GM19463 (cell line): ENCODE results near the gene RNF180.
A peak's percentile ranks its signal among the peaks of the same experiment; 100 is the strongest.

Source experiments
- ATAC-seq: cut with Tn5 transposase; IDR thresholded peaks from one replicate; pipeline ENCODE4 v1.9.1; 2021; ENCODE audit warnings: mild to moderate bottlenecking, moderate library complexity; ENCODE audit not compliant: unreplicated experiment

The RNF180 gene, protein sequence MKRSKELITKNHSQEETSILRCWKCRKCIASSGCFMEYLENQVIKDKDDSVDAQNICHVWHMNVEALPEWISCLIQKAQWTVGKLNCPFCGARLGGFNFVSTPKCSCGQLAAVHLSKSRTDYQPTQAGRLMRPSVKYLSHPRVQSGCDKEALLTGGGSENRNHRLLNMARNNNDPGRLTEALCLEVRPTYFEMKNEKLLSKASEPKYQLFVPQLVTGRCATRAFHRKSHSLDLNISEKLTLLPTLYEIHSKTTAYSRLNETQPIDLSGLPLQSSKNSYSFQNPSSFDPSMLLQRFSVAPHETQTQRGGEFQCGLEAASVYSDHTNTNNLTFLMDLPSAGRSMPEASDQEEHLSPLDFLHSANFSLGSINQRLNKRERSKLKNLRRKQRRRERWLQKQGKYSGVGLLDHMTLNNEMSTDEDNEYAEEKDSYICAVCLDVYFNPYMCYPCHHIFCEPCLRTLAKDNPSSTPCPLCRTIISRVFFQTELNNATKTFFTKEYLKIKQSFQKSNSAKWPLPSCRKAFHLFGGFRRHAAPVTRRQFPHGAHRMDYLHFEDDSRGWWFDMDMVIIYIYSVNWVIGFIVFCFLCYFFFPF

DNA sequence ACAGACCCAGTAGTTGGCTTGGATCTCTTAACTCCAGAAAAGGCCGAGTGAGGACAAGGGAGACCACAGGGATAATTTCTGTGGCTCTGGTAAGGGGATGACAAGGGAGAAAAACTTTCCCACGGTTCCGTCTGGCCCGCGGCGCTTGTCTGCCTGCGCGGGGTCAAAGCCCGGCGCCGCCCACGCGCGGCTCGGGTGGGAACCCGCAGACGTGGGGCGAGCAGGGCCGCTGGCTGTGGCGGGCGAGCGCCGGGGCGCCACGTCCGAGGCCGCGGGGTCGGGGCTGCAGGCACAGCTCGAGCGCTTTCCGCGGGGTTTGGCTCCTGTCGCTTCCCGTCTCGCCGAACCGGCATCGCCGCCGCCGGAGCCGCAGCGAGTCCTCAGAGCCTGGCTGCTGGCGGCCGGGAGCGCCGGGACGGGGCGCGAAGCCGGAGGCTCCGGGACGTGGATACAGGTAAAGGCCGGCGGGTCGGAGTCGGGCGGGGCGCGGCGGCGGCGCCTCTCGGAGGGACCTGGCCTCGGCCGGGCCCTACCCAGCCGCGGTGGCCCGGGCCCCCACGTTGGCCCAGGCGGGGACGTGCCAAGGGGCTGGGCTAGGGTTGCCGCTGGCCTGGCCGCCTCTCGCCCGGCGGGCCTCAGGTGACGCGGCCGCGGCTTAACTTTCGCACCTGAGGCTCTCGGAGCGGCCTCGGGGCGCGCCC lies at the start of gene RNF180:
Gene RNF180, plus strand, starts transcription at position 344 of the 701 bp plus-strand sequence. CDS start 34,965 bp downstream, outside the sequence.
- ATAC-seq: peak; percentile 45

- no peak for ATAC-seq
Measured at GRCh38 chr5:64125521-64125920, 40.1 kb upstream of the RNF180 start.

- ATAC-seq: no peak
Measured at GRCh38 chr5:64126202-64126741, 39.4 kb upstream of the RNF180 start.

- ATAC-seq: no peak
Measured at GRCh38 chr5:64140018-64140417, 25.6 kb upstream of the RNF180 start.

DNA sequence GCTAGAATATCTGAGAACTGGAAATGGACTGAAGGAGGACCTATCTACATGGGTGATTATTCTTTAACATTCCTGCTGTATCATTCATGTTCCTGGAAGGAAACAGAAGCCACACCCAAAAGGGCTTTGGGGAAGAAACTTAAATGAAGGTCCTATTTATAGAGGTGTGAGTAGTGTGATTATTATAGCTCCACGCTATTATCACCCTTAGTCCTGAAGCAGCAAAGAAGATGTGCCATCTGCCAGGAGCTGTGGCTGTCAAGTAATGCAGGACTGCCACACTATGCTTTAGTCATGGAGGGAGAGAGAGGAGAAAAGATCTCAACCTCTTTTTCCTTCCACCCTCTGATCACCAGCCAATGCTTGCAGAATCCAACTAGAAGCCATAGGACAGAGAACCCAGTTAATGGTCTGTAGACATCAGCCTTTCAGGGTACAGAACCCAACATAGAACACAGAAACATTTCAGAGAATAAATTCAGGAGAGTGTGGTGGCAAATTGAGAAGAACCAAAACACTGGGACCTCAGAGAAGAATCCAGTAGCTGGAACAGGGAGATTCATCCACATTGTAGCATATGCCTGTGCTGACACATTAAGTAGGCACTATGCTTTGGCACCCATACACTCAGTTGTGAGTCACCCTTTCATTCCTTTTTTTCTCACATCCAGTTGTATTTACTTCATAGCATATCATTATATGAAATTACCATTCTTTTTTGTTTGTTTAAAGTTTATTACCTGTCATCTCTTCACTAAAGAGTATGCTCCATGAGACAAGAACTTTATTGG lies 21.0 kb upstream of the RNF180 start:
- ATAC-seq: no peak

DNA sequence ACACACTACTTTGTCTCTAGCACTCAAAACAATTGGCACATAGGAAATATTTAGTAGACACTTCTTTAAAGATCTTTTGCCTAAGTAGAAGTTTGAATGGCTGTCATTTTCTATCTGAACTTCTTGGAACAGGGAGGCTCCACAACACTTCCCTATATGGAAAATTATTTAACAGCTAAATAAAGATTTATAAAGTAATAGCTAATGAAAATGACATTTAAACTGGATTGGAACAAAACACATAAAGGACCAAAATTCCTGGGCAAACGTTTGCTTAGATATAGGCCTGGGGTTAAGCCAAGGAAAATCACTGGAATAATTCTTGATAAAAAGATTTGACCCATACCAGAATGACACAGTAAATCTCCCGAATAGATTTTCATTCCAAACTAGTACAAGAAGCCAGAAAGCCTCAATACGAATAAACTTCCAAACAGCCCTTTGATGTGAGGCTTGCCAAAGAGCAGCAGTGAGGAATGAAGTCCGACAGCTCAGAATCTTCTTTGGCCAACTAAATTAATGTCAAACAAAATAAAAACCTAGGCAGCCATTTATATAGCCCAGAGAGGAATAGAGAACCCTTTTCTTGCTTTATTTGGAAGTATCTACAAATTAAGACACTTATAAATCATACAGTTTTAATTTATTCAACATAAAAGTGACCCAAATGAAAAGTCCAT lies 20.3 kb upstream of the RNF180 start:
- ATAC-seq: no peak

- no peak for ATAC-seq
Measured at GRCh38 chr5:64147379-64147778, 18.3 kb upstream of the RNF180 start.

- peak; percentile 61 for ATAC-seq
Measured at GRCh38 chr5:64147849-64148441, 17.7 kb upstream of the RNF180 start.

DNA sequence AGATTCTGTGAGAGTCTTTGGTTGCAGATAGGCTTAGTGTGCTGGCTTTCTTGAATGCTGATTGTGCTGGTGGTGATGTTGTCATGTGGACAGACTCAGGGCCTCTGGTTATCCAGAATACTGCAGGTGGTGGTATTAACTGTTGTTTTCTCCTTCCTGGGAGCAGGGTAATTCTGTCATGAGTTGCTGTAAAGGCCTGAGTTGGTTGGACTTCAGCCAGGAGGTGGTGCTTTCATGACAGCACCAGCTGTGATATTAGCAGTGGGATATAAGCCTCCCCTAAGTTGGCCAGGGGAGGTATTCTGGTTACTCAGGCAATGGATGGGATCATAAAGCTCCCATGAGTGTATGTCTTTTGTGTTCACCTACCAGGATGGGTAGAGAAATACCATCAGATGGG lies 16.4 kb upstream of the RNF180 start:
- no peak for ATAC-seq

DNA sequence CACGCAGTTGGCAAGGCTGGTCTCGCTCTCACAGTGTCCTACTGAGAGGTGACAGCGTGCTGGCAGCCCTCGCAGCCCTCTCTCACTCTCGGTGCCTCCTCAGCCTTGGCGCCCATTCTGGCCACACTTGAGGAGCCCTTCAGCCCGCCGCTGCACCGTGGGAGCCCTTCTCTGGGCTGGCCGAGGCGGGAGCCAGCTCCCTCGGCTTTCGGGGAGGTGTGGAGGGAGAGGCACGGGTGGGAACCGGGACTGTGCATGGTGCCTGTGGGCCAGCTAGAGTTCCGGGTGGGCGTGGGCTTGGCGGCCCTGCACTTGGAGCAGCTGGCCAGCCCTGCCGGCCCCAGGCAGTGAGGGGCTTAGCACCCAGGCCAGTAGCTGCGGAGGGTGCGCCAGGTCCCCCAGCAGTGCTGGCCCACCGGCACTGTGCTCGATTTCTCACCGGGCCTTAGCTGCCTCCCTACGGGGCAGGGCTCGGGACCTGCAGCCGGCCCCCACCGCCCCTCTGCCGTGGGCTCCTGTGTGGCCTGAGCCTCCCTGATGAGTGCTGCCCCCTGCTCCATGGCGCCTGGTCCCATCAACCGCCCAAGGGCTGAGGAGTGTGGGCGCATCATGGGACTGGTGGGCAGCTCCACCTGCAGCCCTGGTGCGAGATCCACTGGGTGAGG lies 15.7 kb upstream of the RNF180 start:
- no peak for ATAC-seq

- no peak for ATAC-seq
Measured at GRCh38 chr5:64156261-64156660, 9.4 kb upstream of the RNF180 start.

- ATAC-seq: no peak
Measured at GRCh38 chr5:64158827-64159226, 6.8 kb upstream of the RNF180 start.

DNA sequence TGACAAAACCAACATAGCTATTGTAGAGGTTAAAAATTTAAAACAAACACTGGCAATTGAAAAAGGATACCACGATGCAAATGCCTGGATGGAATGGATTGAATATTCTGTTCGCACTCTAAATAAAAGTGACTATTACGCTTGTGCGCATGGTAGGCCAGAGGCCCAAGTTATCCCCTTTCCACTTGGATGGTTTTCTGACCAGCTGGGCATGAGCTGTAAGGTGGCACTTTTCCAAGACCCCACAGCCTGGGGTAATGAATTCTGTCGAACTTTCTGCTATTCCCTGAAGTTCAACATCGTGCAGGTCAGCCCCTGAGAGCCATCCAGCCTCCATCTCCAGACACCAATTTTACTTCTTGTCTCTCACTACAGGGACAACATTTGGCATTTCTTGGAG lies 5.4 kb upstream of the RNF180 start:
- no peak for ATAC-seq

GRCh38 chr5:64161420-64161819 lies 4.2 kb upstream of the RNF180 start:
- peak; percentile 46 for ATAC-seq

DNA sequence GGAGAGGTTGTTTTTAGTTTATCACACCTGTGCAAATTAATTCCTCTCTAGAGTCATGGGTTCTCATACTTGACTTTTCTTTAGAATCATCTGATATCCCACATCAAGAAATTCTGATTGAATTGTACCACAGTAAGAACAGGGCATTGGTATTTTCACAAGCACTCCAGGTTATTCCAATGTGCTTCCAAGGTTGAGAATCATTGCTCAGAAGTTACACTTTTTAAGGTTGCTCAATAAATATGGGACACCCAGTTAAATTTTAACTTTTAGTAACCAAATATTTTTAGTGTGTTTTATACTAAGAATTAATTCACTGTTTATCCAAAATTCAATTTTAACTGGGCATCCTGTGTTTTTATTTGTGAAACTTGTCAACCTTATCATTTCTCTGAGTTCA lies 2.5 kb upstream of the RNF180 start:
- no peak for ATAC-seq

- no peak for ATAC-seq
Measured at GRCh38 chr5:64163746-64164145, 1.9 kb upstream of the RNF180 start.

DNA sequence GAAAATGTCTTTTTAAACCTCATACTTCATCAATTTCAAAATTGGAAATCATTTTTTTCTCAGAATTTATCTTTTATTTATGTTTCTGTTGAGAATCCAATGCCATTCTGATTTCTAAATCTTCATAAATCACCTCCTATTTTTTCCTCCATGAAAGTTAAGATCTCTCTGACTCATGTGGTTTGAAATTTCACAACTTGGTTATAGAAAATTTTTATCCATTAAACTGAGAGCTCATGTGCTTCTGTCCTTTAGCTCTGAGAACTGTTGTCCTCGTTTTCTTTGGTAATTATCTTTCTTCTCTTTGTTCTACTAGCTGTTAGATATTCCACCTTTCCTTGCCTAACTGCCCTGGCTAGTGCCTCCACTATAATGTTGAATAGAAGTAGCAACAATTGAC lies 1.5 kb upstream of the RNF180 start:
- ATAC-seq: no peak

GRCh38 chr5:64165160-64165499 lies 513 bp upstream of the RNF180 start:
- ATAC-seq: no peak

GRCh38 chr5:64166201-64166959 lies 737 bp downstream of the RNF180 start:
- ATAC-seq: peak; percentile 3
